Parathyroid adenoma (tissue), 2 donors: Measurements from ENCODE around the gene CENPC.
"Not testable (repeated sequence)": the region's sequence is repeated elsewhere in the genome, so short reads cannot be mapped to it uniquely, and the experiment has no call there.

Experiments
- H2AFZ ChIP-seq: fragments of 300-600 bp; sonication (generic); one replicate; pipeline ENCODE4 v1.7.0; 2017; ENCODE audit warnings: antibody characterized with exemption, mild to moderate bottlenecking
- H3K27ac ChIP-seq: fragments of 300-600 bp; sonication (generic); one replicate; pipeline ENCODE4 v1.7.0; 2017
- H3K27me3 ChIP-seq: fragments of 300-600 bp; sonication (generic); one replicate; pipeline ENCODE4 v1.7.0; 2017; ENCODE audit warnings: low read length; ENCODE audit not compliant: control insufficient read depth, insufficient read depth
- H3K36me3 ChIP-seq: fragments of 300-600 bp; sonication (generic); one replicate; pipeline ENCODE4 v1.7.0; 2017; ENCODE audit warnings: low read length; ENCODE audit not compliant: control insufficient read depth, insufficient read depth
- H3K4me1 ChIP-seq: fragments of 300-600 bp; sonication (generic); one replicate; pipeline ENCODE4 v1.7.0; 2017; ENCODE audit warnings: control low read depth
- H3K4me2 ChIP-seq: fragments of 300-600 bp; sonication (generic); one replicate; pipeline ENCODE4 v1.7.0; 2017; ENCODE audit warnings: low read length
- H3K4me3 ChIP-seq: fragments of 300-600 bp; sonication (generic); one replicate; pipeline ENCODE4 v1.7.0; 2017; ENCODE audit warnings: low read depth, low read length
- H3K79me2 ChIP-seq: fragments of 300-600 bp; sonication (generic); one replicate; pipeline ENCODE4 v1.7.0; 2017; ENCODE audit warnings: control low read depth
- H3K9ac ChIP-seq: fragments of 300-600 bp; sonication (generic); one replicate; pipeline ENCODE4 v1.7.0; 2017; ENCODE audit warnings: mild to moderate bottlenecking
- H3K9me3 ChIP-seq: fragments of 300-600 bp; sonication (generic); one replicate; pipeline ENCODE4 v1.7.0; 2017; ENCODE audit warnings: low read length; ENCODE audit not compliant: control insufficient read depth
- CTCF ChIP-seq: fragments of 300-600 bp; sonication (generic); IDR thresholded peaks from one replicate; pipeline ENCODE4 v1.7.0; 2017; ENCODE audit warnings: antibody characterized with exemption, mild to moderate bottlenecking
- donor health status: primary hyperparathyroidism.

The CENPC gene

GRCh38 chr4:67459164-67459563 is 86.1 kb downstream of the CENPC start:
- no peaks in the 10 kb centered on the region for H3K79me2 ChIP-seq
- TF ChIP-seq CTCF: no peak
- H2AFZ ChIP-seq: no peak overlapping the region
- H3K4me1 ChIP-seq: no peaks in the 10 kb centered on the region
- no peaks in the 10 kb centered on the region for H3K27me3 ChIP-seq
- H3K4me2 ChIP-seq: no peak overlapping the region
- H3K9me3 ChIP-seq: no peaks in the 10 kb centered on the region
- H3K9ac ChIP-seq: no peak overlapping the region
- no peaks in the 10 kb centered on the region for H3K36me3 ChIP-seq
- peak overlapping the region; percentile 23 for H3K4me3 ChIP-seq
- H3K27ac ChIP-seq: no peak overlapping the region

- Histone ChIP-seq H3K36me3 (no peaks in the 10 kb centered on the region), H3K4me3 (no peak overlapping the region), H3K27ac (no peak overlapping the region), H3K4me2 (no peak overlapping the region), H3K27me3 (no peaks in the 10 kb centered on the region), H3K9me3 (no peaks in the 10 kb centered on the region), H2AFZ (no peak overlapping the region), H3K79me2 (no peaks in the 10 kb centered on the region), H3K4me1 (no peaks in the 10 kb centered on the region), H3K9ac (no peak overlapping the region)
- TF ChIP-seq CTCF: no peak
These were observed 88.6 kb downstream of the CENPC start for GRCh38 chr4:67456577-67457196.

- not testable (repeated sequence) for H3K36me3 ChIP-seq, H2AFZ ChIP-seq, H3K79me2 ChIP-seq, H3K27ac ChIP-seq, H3K9me3 ChIP-seq, H3K4me1 ChIP-seq, H3K4me3 ChIP-seq, H3K27me3 ChIP-seq, H3K4me2 ChIP-seq, H3K9ac ChIP-seq
These were observed 92.5 kb downstream of the CENPC start for GRCh38 chr4:67452846-67453205.

GRCh38 chr4:67452100-67452845 is 93.0 kb downstream of the CENPC start:
- H3K4me1 ChIP-seq: no peaks in the 10 kb centered on the region
- H3K9me3 ChIP-seq: no peaks in the 10 kb centered on the region
- H3K4me3 ChIP-seq: no peak overlapping the region
- no peak overlapping the region for H2AFZ ChIP-seq
- H3K27me3 ChIP-seq: no peaks in the 10 kb centered on the region
- H3K9ac ChIP-seq: no peak overlapping the region
- H3K27ac ChIP-seq: no peak overlapping the region
- H3K79me2 ChIP-seq: no peaks in the 10 kb centered on the region
- no peak overlapping the region for H3K4me2 ChIP-seq
- TF ChIP-seq CTCF: no peak
- no peaks in the 10 kb centered on the region for H3K36me3 ChIP-seq

- H3K79me2 ChIP-seq: no peaks in the 10 kb centered on the region
- no peaks in the 10 kb centered on the region for H3K27me3 ChIP-seq
- no peak overlapping the region for H2AFZ ChIP-seq
- no peak overlapping the region for H3K27ac ChIP-seq
- no peak overlapping the region for H3K4me3 ChIP-seq
- no peak overlapping the region for H3K4me2 ChIP-seq
- H3K9me3 ChIP-seq: no peaks in the 10 kb centered on the region
- TF ChIP-seq CTCF: no peak
- H3K36me3 ChIP-seq: no peaks in the 10 kb centered on the region
- H3K4me1 ChIP-seq: no peaks in the 10 kb centered on the region
- no peak overlapping the region for H3K9ac ChIP-seq
These were observed 93.8 kb downstream of the CENPC start for GRCh38 chr4:67451464-67451863.
